Measurements from ENCODE around the gene LILRB3.
"Not testable (repeated sequence)": the region's sequence is repeated elsewhere in the genome, so short reads cannot be mapped to it uniquely, and the experiment has no call there.

The LILRB3 gene

DNA sequence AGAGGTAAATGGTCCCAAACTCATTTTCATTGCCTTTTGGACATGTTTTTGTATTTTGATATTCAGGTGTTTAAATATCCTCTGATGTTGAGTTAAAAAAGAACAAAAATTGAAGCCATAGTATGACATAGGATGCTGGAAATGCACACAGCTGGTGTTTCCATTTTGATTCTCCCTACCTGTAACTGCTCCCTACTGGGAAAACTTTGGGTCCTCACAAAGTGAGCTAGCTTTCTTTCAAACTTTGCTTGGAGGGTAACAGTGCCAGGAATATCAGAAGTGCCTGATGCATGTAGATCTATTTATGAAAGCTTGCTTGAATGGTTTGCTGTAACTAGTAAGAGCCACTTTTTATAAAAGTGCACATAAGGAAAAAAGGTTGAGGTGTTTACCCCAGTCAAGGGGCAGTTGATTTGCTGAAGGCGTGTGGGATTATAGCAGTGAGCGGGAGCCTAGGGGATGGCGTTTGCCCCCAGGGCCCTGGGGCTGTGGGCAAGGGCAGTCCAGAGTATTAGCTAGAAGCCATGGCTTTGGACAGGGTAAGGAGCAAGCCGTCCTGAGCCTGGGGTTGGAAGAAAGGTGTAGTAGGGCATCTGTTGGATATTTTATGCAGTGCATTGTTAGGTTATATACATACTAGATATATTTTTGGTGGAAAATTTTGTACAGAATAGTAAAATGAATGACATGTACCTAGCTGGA is 17.9 kb downstream of the LILRB3 start:
- H3K4me3 ChIP-seq (ENCODE audit: insufficient read depth, low read depth, low read length), result no peak overlapping the region
- 93 to 94% methylated on average over 4 of the region's 4 CpGs for WGBS, 2 experiments

GRCh38 chr19:54203151-54203611 is 19.6 kb downstream of the LILRB3 start:
- H3K36me3 ChIP-seq (ENCODE audit: control insufficient read depth, insufficient read depth, low read length), result peaks cover 62% of the 10 kb centered on the region
- H3K27ac ChIP-seq (ENCODE audit: insufficient read depth, low read depth, low read length, poor library complexity, severe bottlenecking), result no peak overlapping the region
- H3K4me3 ChIP-seq (ENCODE audit: insufficient read depth, low read depth, low read length), result peak overlapping the region; percentile 0
- WGBS, 2 experiments, result 92 to 94% methylated on average over 9 of the region's 9 CpGs
- H3K9me3 ChIP-seq (ENCODE audit: control insufficient read depth, low read length), result no peaks in the 10 kb centered on the region
- peaks cover 32% of the 10 kb centered on the region for H3K4me1 ChIP-seq (ENCODE audit: control insufficient read depth, insufficient read depth, low read length)
- no peaks in the 10 kb centered on the region for H3K27me3 ChIP-seq (ENCODE audit: control insufficient read depth, insufficient read depth, low read length, poor library complexity, severe bottlenecking)

More for the DNA sequence above, 17.9 kb downstream of the LILRB3 start:
- Histone ChIP-seq H3K36me3 (ENCODE audit: control insufficient read depth, insufficient read depth, low read length) (peaks cover 62% of the 10 kb centered on the region), H3K27me3 (ENCODE audit: control insufficient read depth, insufficient read depth, low read length, poor library complexity, severe bottlenecking) (no peaks in the 10 kb centered on the region), H3K9me3 (ENCODE audit: control insufficient read depth, low read length) (no peaks in the 10 kb centered on the region), H3K27ac (ENCODE audit: insufficient read depth, low read depth, low read length, poor library complexity, severe bottlenecking) (no peak overlapping the region), H3K4me1 (ENCODE audit: control insufficient read depth, insufficient read depth, low read length) (peaks cover 40% of the 10 kb centered on the region)

DNA sequence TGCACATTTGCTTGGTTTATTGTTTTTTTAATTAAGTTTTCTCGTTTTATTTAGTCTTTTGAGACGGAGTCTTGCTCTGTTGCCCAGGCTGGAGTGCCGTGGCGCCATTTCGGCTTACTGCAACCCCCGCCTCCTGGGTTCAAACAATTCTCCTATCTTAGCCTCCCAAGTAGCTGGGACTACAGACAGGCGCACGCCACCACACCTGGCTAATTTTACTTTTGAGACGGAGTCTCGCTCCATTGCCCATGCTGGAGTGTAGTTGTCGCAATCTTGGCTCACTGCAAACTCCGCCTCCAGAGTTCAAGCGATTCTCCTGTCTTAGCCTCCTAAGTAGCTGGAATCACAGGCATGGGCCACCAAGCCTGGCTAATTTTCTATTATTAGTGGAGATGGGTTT is 20.8 kb downstream of the LILRB3 start:
- peaks cover 32% of the 10 kb centered on the region for H3K4me1 ChIP-seq (ENCODE audit: control insufficient read depth, insufficient read depth, low read length)
- no peak overlapping the region for H3K27ac ChIP-seq (ENCODE audit: insufficient read depth, low read depth, low read length, poor library complexity, severe bottlenecking)
- WGBS, 2 experiments, result 86 to 89% methylated on average over 13 of the region's 13 CpGs
- no peaks in the 10 kb centered on the region for H3K9me3 ChIP-seq (ENCODE audit: control insufficient read depth, low read length)
- peak overlapping the region; percentile 83 for H3K4me3 ChIP-seq (ENCODE audit: insufficient read depth, low read depth, low read length)
- no peaks in the 10 kb centered on the region for H3K27me3 ChIP-seq (ENCODE audit: control insufficient read depth, insufficient read depth, low read length, poor library complexity, severe bottlenecking)
- peaks cover 57% of the 10 kb centered on the region for H3K36me3 ChIP-seq (ENCODE audit: control insufficient read depth, insufficient read depth, low read length)

- 5 to 6% methylated on average over 28 of the region's 28 CpGs for WGBS, 2 experiments
- no peaks in the 10 kb centered on the region for H3K27me3 ChIP-seq (ENCODE audit: control insufficient read depth, insufficient read depth, low read length, poor library complexity, severe bottlenecking)
- H3K9me3 ChIP-seq (ENCODE audit: control insufficient read depth, low read length), result no peaks in the 10 kb centered on the region
- peak overlapping the region; percentile 52 for H3K27ac ChIP-seq (ENCODE audit: insufficient read depth, low read depth, low read length, poor library complexity, severe bottlenecking)
- peaks cover 49% of the 10 kb centered on the region for H3K36me3 ChIP-seq (ENCODE audit: control insufficient read depth, insufficient read depth, low read length)
- peaks cover 32% of the 10 kb centered on the region for H3K4me1 ChIP-seq (ENCODE audit: control insufficient read depth, insufficient read depth, low read length)
- peak overlapping the region; percentile 83 for H3K4me3 ChIP-seq (ENCODE audit: insufficient read depth, low read depth, low read length)
Measured at GRCh38 chr19:54201172-54201701, 21.6 kb downstream of the LILRB3 start.

DNA sequence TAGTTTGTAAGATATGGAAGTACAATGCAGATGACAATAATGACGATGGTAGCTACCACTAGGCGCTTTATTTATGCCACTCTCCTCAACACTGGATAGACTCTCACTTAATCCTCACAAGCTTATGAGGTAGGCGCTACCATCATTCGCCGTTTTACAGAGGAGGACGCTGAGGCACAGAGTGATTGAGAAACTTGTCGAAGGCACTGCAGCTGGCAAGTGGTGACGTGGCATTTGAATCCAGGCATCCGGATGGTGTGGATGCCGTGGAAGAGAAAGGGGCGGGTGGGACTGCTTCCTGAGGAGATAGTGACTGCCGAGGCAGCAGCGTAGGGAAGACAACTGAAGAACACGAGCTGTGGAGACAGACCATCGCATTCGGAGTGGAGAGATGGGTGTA is 23.4 kb downstream of the LILRB3 start:
- Histone ChIP-seq H3K27ac (ENCODE audit: insufficient read depth, low read depth, low read length, poor library complexity, severe bottlenecking) (no peak overlapping the region), H3K4me1 (ENCODE audit: control insufficient read depth, insufficient read depth, low read length) (peaks cover 27% of the 10 kb centered on the region), H3K36me3 (ENCODE audit: control insufficient read depth, insufficient read depth, low read length) (peaks cover 37% of the 10 kb centered on the region), H3K9me3 (ENCODE audit: control insufficient read depth, low read length) (no peaks in the 10 kb centered on the region), H3K4me3 (ENCODE audit: insufficient read depth, low read depth, low read length) (no peak overlapping the region), H3K27me3 (ENCODE audit: control insufficient read depth, insufficient read depth, low read length, poor library complexity, severe bottlenecking) (no peaks in the 10 kb centered on the region)
- 95 to 96% methylated on average over 16 of the region's 16 CpGs for WGBS, 2 experiments

DNA sequence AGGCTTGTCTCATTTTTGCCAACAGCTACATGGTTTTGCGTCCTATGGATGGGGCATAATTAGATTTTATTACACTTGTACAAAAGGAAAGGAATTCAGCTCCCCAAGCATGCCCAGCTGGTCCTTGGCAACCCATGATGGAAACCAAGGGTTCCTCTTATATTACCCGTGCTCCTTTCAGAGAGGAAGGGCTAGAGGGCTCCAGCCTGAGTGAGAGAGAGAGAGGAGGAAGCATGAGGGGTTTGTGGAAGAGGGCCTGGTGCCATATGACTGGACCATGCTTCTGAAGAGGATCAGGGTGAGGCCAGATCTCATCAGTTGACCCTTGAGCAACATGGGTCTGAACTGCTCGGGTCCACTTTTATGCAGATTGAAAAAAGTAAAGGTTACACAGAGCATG is 25.7 kb downstream of the LILRB3 start:
- Histone ChIP-seq H3K27me3 (ENCODE audit: control insufficient read depth, insufficient read depth, low read length, poor library complexity, severe bottlenecking) (no peaks in the 10 kb centered on the region), H3K36me3 (ENCODE audit: control insufficient read depth, insufficient read depth, low read length) (peaks cover 28% of the 10 kb centered on the region), H3K27ac (ENCODE audit: insufficient read depth, low read depth, low read length, poor library complexity, severe bottlenecking) (no peak overlapping the region), H3K9me3 (ENCODE audit: control insufficient read depth, low read length) (no peaks in the 10 kb centered on the region), H3K4me3 (ENCODE audit: insufficient read depth, low read depth, low read length) (no peak overlapping the region), H3K4me1 (ENCODE audit: control insufficient read depth, insufficient read depth, low read length) (peaks cover 14% of the 10 kb centered on the region)
- WGBS, 2 experiments, result 94 to 99% methylated on average over 3 of the region's 3 CpGs

- Histone ChIP-seq H3K27me3 (ENCODE audit: control insufficient read depth, insufficient read depth, low read length, poor library complexity, severe bottlenecking) (no peaks in the 10 kb centered on the region), H3K36me3 (ENCODE audit: control insufficient read depth, insufficient read depth, low read length) (peaks cover 22% of the 10 kb centered on the region), H3K27ac (ENCODE audit: insufficient read depth, low read depth, low read length, poor library complexity, severe bottlenecking) (no peak overlapping the region), H3K4me1 (ENCODE audit: control insufficient read depth, insufficient read depth, low read length) (peaks cover 12% of the 10 kb centered on the region), H3K9me3 (ENCODE audit: control insufficient read depth, low read length) (no peaks in the 10 kb centered on the region), H3K4me3 (ENCODE audit: insufficient read depth, low read depth, low read length) (no peak overlapping the region)
- WGBS, 2 experiments, result 93 to 96% methylated on average over 7 of the region's 7 CpGs
Measured at GRCh38 chr19:54196536-54196935, 26.3 kb downstream of the LILRB3 start.

GRCh38 chr19:54194463-54194862 is 28.3 kb downstream of the LILRB3 start:
- not testable (repeated sequence) for H3K27ac ChIP-seq (ENCODE audit: insufficient read depth, low read depth, low read length, poor library complexity, severe bottlenecking); H3K9me3 ChIP-seq (ENCODE audit: control insufficient read depth, low read length); H3K27me3 ChIP-seq (ENCODE audit: control insufficient read depth, insufficient read depth, low read length, poor library complexity, severe bottlenecking); H3K4me1 ChIP-seq (ENCODE audit: control insufficient read depth, insufficient read depth, low read length); H3K4me3 ChIP-seq (ENCODE audit: insufficient read depth, low read depth, low read length)
- H3K36me3 ChIP-seq (ENCODE audit: control insufficient read depth, insufficient read depth, low read length), result peaks cover 18% of the 10 kb centered on the region
- 91 to 93% methylated on average over 12 of the region's 12 CpGs for WGBS, 2 experiments

- WGBS, 2 experiments, result 94 to 96% methylated on average over 11 of the region's 11 CpGs
- H3K36me3 ChIP-seq (ENCODE audit: control insufficient read depth, insufficient read depth, low read length), result peaks cover 18% of the 10 kb centered on the region
- H3K4me1 ChIP-seq (ENCODE audit: control insufficient read depth, insufficient read depth, low read length), result peaks cover 9% of the 10 kb centered on the region
Measured at GRCh38 chr19:54193011-54193410, 29.8 kb downstream of the LILRB3 start.

GRCh38 chr19:54191811-54192453 is 30.9 kb downstream of the LILRB3 start:
- peaks cover 9% of the 10 kb centered on the region for H3K4me1 ChIP-seq (ENCODE audit: control insufficient read depth, insufficient read depth, low read length)
- H3K36me3 ChIP-seq (ENCODE audit: control insufficient read depth, insufficient read depth, low read length), result peaks cover 18% of the 10 kb centered on the region
- no peaks in the 10 kb centered on the region for H3K27me3 ChIP-seq (ENCODE audit: control insufficient read depth, insufficient read depth, low read length, poor library complexity, severe bottlenecking)
- H3K4me3 ChIP-seq (ENCODE audit: insufficient read depth, low read depth, low read length), result peak overlapping the region; percentile 78
- no peaks in the 10 kb centered on the region for H3K9me3 ChIP-seq (ENCODE audit: control insufficient read depth, low read length)
- WGBS, 2 experiments, result 71 to 72% methylated on average over 19 of the region's 19 CpGs
- H3K27ac ChIP-seq (ENCODE audit: insufficient read depth, low read depth, low read length, poor library complexity, severe bottlenecking), result peak overlapping the region; percentile 99

More at GRCh38 chr19:54193011-54193410, 29.8 kb downstream of the LILRB3 start:
- Histone ChIP-seq H3K27me3 (ENCODE audit: control insufficient read depth, insufficient read depth, low read length, poor library complexity, severe bottlenecking) (no peaks in the 10 kb centered on the region), H3K9me3 (ENCODE audit: control insufficient read depth, low read length) (no peaks in the 10 kb centered on the region), H3K27ac (ENCODE audit: insufficient read depth, low read depth, low read length, poor library complexity, severe bottlenecking) (no peak overlapping the region), H3K4me3 (ENCODE audit: insufficient read depth, low read depth, low read length) (no peak overlapping the region)
